Hematopoietic multipotent progenitor cell treated with erythropoietin and hydrocortisone succinate and interleukin-3 and kit ligand, for 15 days (in vitro differentiated cells): ENCODE results near the gene INTS12.
A peak's percentile ranks its signal among the peaks of the same experiment; 100 is the strongest.

Experiments
- DNase-seq: peaks from one replicate; pipeline ENCODE4 v3.0.0-alpha.2; 2015; ENCODE audit warnings: low spot score

Gene INTS12

GRCh38 chr4:105683038-105683437, 25.5 kb downstream of the INTS12 start:
- no peak for DNase-seq

GRCh38 chr4:105679186-105679585, 29.3 kb downstream of the INTS12 start:
- DNase-seq: no peak

GRCh38 chr4:105677709-105678108, 30.8 kb downstream of the INTS12 start:
- no peak for DNase-seq

DNA sequence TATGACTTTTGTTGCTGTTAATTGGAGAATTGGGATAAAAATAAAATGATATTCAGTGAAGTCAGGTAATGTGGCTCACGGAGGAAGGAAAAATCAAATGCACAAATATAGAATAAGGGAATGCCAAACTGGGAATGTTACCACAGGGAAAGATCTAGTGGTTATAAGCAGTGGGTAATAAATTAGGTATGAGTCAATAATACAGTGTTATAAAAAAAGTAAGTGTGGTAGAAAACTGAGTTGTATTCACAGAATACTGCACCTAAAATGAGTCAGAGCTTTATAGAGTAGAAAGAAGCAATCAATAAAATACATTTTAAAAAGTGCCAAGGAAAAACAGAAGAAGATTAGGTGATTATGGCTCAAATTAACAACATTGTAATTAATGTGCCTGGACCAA, 34.5 kb downstream of the INTS12 start:
- no peak for DNase-seq

DNA sequence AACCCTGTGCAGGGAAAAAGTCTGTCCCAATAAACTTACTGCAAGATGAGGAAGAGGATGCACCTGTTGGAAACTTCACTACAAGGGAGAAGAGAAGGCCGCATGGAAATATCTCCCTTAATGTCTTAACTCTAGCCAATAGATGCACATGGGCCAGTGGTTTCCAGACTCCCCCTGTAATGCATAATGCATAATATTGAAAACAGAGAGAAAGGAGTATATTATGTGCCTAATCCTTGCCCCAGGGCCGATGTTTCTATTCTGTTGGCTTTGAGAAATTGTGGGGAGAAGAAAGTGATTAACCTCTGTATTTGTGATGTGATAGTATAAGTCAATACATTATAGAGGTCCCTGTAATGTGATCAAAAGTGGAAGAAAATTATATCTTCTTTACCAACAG, 37.2 kb downstream of the INTS12 start:
- DNase-seq: no peak

DNA sequence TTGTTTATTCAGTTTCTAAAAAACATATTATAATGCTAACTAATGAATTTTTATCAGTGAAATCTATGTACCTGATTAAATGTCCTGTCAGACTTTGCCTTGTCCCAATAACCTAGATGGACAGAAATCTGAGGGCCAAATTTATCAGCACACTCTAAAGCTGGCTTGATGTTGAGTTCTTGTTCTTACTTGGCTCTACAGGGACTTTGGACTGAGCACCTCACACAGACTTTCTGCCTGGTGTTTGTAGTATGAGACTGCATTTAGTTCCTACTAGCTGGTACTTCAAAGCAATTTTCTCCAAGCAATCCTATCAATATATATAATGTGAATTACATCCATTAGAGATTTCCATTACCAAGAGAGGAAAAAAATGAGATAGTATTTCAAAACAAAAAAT, 37.8 kb downstream of the INTS12 start:
- no peak for DNase-seq

DNA sequence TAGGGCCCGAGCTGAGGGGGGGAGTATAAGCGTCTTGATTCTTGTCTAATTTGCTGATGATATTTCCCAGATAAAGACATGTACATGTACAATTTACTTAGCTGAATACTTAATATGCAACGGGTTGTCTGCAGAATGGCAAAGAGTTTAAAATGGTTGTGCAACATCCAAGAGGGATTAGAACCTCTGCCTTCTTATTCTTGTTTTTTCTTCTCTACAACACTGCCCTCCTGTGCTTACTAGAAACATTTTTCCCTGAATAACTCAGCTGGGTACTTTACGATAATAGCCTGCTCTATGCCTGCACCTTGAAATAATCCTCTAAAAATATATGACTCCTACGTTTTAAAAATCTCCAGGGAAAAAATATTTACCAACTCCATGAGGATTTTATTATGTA, 41.8 kb downstream of the INTS12 start:
- DNase-seq: no peak

- DNase-seq: no peak
Observed at GRCh38 chr4:105662935-105663675, 45.4 kb downstream of the INTS12 start.

DNA sequence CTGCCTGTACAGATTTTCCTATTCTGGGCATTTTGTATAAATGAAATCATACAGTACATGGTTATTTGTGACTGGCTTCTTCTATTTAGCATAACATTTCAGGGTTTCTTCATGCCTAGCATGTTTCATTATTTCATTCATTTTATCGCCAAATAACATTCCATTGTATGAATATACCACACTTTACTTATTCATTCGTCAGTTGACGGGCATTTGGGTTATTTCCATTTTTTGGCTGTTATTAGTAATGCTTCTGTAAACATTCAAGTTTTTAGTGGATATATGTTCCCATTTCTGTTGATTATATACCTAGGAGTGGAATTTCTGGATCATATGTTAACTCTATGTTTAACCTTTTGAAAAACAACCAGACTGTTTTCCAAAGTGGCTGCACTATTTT, 47.5 kb downstream of the INTS12 start:
- DNase-seq: no peak

GRCh38 chr4:105659190-105659589, 49.3 kb downstream of the INTS12 start:
- no peak for DNase-seq

GRCh38 chr4:105657117-105657765, 51.2 kb downstream of the INTS12 start:
- DNase-seq: no peak

DNA sequence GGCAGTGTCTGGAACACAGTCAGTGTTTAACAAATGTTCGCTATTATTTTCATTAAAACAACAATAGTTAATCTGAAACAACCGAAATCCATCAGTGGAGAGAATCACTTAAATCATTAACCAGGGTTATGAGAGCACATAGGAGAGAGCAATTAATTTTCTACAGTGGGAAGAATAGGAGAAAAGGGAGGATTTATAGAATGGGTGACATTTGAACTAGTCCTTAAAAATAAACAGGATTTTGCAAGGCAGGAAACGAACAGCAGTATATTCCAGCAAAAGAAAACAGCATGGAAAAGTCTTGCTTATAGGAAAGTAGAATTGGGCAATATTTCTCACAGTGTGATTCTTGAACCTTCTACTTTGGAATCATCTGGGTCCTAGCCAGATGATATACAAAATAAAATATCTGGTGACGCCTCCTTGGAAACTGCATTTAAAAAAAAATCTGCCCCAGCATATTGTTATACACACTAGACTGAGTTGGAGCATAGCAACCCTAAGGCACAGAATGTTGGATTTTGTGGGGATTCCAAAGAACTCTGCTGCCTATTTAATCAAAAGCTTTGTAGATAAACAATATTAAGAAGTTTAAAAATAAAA, 56.1 kb downstream of the INTS12 start:
- DNase-seq: no peak

GRCh38 chr4:105651884-105652283, 56.6 kb downstream of the INTS12 start:
- DNase-seq: no peak

GRCh38 chr4:105650190-105650589, 58.3 kb downstream of the INTS12 start:
- no peak for DNase-seq

DNA sequence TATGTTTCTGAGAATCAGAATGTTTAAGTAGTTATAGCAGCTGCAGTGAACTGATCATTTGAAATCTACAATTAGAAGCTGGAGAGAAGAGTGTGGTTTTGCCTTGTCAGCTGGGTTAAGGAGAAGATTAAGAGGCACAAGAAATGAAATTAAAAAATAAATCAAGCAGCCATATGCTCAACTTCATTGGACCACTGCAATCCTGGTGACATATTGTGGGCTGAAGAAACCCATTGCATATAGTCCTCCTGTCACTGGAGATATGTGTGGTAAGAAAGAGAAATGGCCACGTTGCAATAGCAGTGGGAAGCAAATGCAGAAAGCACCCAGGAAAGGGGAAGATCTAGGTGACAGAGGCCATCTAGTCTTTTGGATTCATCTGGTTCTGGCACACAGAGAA, 63.0 kb downstream of the INTS12 start:
- no peak for DNase-seq

DNA sequence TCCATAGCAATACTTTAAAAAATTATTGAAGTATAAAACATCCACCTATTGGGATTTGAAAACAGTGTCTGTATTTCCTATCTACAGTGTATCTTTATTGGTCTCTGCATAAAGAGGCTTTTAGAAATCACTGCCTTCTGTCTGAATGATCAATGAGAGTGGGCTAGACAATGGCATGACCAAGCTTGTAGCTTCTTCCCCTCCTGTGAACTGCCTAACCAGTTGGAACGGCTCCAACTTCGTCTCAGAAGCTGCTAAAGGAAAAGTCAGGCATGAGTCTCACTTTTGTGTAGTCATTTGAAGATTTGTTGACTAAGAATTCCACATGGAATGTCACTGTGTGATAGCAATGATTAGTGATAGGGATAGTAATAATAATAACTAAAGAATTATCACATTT, 64.2 kb downstream of the INTS12 start:
- no peak for DNase-seq

DNA sequence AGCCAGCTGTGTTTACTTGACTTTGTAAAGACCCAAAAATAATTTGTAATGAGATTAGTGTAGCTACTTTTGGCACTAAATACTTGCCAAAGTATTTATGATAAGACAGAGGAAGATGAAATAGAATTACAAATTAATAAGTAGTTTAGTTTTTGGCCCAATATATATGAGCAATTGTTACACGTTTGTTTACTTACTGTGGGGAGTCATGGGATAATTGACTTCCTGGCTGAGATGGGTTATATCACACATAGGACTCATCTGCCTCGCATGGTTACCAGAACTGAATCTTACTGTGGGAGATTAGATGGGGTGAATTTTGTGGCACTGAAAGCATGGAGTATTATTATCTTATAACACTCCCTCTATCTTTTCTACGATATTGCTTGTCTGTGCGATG, 66.6 kb downstream of the INTS12 start:
- no peak for DNase-seq

DNA sequence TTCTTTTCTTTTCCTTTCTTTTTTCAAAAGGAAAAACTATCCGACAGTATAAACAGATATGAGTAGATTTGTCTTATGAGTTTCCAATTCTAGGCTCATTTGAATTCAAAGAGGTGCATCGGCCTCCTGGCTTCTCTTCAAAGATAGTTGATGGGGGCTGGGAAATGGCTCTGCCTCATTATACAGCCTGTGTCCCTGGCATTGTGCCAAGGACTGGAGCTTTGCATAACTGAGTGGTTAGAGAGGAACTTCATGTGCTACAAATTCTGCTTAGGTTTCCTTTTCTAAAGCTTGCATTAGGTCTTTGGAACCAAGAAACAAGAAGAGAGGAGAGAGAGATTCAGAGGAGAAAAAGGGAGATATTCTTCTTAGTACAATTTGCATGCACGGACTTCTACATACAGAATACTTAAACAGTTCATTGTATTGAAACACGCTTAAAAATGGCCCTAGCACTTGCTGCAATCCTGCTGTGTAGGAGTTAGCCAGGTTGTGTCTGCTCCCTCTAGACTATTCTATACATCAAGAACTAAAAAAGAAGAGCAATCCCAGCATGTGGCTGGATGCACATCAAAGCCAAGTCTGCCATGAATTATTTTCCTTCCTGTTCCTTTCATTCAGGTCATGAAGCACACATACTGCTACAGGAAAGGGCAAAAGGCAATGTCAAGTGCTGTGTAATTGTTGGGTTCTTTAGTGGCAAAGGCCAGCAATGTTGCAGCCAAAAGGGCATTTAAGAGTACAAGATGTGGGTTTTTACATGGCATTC, 70.9 kb downstream of the INTS12 start:
- DNase-seq: peak; percentile 15

DNA sequence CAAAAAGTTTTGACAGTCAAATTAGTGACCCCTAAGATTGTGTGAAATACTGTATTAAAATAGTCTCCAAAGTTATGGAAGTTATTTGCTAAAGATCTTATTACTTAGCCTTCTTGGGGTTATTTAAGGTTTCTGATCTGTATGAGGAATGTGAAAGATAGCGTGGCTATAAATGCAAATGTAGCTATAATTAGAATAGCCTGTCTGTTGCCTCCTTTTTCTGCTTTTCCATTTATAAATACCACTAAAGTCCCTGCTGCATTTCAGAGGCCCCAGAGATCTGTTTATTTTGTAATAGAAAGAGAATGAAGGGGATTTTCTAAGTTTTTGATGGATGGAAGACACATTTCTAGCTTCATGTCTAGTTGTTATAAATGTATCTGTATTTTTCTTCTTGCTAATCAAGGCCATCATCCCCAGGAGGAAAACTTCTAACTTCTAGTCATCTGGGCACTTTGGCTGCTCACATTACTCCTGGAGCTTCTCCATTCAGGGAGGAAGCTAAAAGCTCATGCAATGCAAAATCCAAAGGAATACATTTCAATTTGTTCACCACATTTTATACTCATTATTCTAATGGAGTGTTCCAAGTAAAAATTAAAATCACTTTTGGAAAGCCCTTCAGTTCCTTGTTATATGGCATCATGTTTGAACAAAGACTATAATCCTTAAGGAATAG, 73.9 kb downstream of the INTS12 start:
- no peak for DNase-seq

GRCh38 chr4:105633241-105633640, 75.2 kb downstream of the INTS12 start:
- DNase-seq: no peak
